ENCODE measurements around the gene PRR15.
"Not testable (repeated sequence)": the region's sequence is repeated elsewhere in the genome, so short reads cannot be mapped to it uniquely, and the experiment has no call there.

The PRR15 gene

GRCh38 chr7:29563590-29564495 is at the start of gene PRR15:
TSS of gene PRR15 (plus strand) at chr7:29563835. CDS start at chr7:29566330, 2,495 bp downstream.
- no peak for FAIRE-seq

DNA sequence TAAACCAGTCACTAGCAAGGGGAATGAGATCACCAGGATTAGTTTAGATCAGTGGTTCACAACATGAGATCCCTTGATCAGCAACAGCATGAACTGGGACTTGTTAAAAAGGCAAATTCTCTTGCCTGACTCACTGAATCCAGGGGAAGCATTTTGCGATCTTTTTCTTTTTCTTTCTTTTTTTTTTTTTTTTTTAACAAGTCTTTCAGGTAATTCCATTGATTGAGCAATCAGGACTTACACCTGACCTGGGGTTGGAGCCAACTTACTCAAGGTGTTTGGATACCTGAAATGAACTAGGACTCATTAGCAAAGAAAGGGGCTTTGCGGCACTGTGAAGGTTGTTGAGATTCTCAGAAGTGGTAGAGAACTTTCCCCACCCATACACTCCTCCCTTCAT is 47.1 kb upstream of the PRR15 start:
- FAIRE-seq = no peak

DNA sequence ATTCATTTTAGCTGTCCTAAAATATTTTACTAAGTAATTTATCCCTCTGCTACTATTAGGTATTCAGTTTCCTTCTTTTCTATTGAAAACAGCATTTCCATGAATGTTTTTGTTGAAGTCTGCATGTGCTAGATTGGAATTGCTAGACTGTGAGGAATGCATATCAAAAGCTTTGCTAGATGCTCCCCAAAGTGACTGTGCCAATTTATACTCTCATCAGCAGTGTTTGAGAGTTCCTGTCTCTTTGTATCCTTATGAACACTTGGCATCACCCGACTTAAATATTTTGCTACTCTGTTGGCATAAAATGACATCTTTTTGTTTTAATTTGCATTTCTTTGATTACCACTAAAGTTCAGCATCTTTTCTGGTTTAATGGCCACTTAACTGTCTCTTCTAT is 45.0 kb upstream of the PRR15 start:
- no peak for FAIRE-seq

DNA sequence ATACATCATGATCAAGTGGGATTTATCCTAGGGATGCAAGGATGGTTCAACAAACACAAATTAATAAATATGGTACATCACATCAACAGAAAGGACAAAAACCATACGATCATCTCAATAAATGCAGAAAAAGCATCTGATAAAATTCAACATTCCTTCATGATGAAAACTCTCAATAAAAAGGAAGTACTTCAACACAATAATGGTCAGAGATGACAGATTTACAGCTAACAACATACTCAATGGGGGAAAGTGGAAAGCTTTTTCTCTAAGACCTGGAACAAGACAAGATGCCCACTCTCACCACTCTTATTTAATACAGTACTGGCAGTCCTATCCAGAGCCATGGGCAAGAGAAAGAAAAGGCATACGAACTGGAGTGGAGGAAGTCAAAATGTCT is 39.9 kb upstream of the PRR15 start:
- no peak for FAIRE-seq

DNA sequence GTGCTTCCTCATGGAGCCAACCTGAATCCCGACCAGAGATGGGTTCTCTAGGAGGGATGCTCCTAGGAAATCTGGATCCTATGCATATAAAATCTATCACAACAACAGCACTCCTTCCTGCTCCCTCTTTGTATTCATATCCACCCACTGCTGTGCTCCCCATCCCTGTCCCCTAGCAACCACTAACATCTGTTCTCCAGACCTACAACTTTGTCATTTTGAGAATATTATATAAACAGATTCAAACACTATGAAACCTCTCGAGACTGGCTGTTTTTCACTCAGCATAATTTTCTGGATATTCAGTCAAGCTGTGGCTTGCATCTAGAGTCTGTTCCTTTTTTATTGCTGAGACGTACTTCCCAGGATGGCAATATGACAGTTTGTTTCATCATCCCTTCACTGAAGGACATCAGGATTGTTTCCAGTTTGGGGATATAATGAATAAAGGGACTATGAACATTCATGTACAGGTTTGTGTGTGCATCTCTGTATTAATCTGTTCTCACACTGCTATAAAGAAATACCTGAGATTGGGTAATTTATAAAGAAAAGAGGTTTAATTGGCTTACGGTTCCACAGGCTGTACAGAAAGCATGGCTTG is 36.0 kb upstream of the PRR15 start:
- no peak for FAIRE-seq

DNA sequence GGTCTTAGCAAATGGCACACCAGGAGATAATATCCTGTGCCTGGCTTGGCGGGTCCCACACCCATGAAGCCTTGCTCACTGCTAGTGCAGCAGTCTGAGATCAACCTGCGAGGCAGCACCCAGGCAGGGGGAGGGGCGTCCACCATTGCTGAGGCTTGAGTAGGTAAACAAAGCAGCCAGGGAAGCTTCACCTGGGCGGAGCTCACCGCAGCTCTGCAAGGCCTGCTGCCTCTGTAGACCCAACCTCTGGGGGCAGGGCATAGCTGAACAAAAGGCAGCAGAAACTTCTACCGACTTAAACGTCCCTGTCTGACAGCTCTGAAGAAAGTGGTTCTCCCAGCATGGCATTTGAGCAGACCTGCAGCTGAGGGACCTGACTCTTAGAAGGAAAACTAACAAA is 35.1 kb upstream of the PRR15 start:
- not testable (repeated sequence) for FAIRE-seq

GRCh38 chr7:29538389-29538788 is 25.2 kb upstream of the PRR15 start:
- no peak for FAIRE-seq

- no peak for FAIRE-seq
Measured at GRCh38 chr7:29539471-29539870, 24.2 kb upstream of the PRR15 start.

DNA sequence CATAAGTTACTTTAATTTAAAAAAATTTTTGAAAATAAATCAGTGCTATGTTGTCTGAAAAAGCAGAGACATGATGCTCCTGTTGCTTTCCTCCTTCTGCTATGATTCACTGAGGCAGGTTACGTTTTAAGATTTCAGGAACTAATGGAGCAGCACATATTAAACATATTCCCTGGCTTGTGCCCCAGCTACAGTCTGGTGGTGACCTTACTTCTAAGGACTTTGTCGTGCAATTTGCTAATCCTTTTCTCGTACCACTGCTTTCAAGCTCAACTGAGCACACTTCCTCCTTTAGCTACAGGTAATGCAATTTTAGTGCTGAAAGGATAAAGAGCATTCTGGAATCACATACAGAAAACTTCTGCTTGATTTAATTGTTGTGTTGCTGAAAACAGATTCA is 16.2 kb upstream of the PRR15 start:
- FAIRE-seq = no peak

DNA sequence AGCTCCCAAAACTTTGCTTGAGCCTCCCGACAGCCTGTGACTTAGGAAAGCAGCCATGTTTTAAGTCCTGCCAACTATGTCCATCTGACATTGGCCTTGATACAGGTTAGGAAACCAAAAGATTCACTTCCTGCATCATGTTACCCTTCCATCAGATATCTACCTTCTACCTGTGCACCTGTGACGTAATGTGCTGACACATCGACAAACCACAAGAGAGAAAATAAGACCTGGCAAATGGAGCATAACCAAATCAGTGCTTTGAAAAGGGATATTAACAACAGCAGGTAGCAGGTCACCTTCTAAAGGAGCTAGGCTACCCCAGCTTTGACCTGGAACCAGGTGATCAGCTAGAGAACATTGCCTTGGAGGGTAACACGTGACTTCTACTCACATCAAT is 14.8 kb upstream of the PRR15 start:
- FAIRE-seq = no peak

GRCh38 chr7:29552392-29552791 is 11.2 kb upstream of the PRR15 start:
- FAIRE-seq = no peak

GRCh38 chr7:29555061-29555460 is 8.6 kb upstream of the PRR15 start:
- FAIRE-seq = no peak

DNA sequence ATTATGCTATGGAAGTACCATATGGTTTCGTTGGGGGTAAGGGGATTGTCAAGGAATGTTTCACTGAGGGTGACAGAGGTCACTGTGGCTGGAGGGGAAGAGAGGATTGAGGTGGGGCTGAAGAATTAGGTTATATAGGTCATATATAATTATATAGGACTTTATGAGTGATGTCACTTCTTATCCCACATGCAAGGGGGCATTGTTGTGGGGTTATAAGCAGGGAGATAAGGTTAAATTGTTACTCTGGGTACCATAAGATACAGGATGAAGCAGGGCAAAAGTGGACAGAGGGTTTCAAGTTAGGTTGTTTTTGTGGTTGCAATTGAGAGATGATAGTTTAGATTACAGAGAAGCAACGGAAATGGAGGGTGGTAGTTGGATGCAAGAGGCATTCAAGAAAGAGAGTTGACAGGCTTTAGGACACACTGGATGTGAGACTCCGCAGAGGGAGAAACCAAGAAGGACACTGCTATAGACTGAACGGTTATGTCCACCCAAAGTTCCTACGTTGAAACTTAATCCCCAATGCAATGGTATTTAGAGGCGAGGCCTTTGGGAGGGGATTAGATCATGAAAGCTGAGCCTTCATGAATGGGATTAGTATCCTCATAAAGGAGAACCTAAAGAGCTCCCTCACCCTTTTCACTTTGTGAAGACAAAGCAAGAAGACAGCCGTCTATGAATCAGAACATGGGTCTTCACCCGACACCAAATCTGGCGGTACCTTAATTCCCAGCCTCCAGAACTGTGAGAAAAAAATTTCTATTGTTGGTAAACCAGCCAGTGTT is 7.0 kb upstream of the PRR15 start:
- no peak for FAIRE-seq

DNA sequence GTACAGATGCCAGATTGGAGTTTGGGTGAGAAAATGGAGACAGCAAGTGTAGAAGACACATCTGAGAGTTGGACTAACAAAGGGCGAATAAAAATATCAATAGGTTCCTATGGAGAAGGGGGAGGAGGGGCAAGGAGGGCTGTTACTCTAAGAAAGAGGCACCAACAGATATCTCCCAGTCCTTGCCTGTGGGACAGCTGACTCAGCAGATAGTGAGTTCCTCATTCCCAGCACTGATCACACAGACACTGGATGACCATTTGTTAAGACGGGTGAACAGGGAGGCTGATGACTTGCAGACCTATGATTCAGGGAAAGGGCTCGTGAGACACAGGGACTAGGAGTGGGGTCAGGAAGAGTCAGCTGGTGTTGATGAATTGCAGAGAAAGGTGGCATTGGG is 5.7 kb upstream of the PRR15 start:
- no peak for FAIRE-seq

DNA sequence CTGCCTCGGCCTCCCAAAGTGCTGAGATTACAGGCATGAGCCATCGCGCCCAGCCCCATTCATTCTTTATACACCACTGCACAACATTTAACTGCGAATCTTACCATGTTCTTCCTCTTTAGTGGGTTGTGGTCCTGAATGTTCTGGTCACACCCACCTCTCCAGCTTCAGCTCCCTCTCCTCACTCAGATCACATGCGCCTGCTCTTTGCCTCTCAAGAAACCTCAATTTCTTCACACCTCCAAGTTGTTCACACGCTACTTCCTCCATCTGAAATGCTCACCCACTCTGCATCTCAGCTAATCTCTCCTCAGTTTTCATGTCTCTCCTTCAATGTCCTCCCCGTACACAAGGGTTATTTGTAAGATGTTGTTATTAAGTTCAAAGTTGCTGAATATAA is 2.4 kb upstream of the PRR15 start:
- no peak for FAIRE-seq

DNA sequence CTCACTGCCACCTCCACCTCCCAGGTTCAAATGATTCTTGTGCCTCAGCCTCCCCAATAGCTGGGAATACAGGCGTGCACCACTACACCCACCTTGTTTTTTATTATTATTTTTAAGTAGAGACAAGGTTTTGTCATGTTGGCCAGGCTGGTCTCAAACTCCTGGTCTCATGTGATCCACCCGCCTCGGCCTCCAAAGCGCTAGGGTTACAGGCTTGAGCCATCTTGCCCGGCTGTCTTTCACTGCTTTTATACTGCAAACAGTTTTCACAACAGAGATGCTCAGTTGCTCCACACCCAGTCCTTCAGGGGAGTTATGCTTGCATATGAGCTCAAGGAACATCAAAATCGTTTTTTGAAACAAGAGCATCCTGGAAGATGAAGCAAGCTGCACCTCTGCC is 1.3 kb upstream of the PRR15 start:
- FAIRE-seq = no peak

- FAIRE-seq = no peak
Measured at GRCh38 chr7:29564496-29565223, 1.0 kb downstream of the PRR15 start.

DNA sequence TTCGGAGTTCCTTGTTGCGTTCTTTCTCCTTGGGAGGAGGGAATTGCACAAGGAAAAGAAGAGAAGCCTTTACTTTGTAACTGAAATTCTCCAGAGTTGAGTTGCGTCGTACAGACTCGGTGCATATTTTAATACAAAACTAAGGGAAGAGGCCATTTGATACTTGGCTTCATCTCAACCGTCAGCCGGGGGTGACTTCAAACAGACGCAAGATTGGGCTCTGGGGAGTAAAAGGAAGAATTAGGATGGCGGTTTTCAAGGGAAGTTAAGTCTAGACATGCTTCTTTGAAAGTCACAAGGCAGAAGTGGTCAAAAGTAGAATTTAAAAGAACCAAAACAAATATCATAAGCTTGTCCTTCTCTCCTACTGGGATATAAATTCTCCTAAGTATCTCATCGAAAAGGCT is 1.6 kb downstream of the PRR15 start:
- no peak for FAIRE-seq

- no peak for FAIRE-seq
Measured at GRCh38 chr7:29565634-29565981, 2.0 kb downstream of the PRR15 start.

DNA sequence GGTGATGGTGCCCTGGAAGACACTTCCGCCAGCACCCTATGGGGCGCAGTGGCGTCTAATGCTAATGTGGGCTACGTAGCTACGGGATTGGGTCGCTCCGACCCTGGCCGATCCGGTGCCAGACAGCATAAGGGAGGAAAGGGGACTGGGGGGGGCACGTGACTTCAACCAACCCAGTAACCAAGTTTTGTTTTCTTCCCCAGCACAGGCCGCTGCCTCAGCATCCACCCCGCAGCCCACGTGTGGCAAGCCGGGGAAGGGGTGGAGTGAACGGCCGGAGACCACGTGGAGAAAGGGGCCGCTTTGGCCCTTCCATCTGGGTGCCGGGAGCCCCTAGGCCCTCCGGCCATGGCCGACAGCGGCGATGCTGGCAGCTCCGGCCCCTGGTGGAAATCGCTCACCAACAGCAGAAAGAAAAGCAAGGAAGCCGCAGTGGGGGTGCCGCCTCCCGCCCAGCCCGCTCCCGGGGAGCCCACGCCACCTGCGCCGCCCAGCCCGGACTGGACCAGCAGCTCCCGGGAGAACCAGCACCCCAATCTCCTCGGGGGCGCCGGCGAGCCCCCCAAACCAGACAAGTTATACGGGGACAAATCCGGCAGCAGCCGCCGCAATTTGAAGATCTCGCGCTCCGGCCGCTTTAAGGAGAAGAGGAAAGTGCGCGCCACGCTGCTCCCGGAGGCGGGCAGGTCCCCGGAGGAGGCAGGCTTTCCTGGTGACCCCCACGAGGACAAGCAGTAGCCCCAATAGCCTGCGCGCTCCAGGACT is 2.5 kb downstream of the PRR15 start:
- no peak for FAIRE-seq

DNA sequence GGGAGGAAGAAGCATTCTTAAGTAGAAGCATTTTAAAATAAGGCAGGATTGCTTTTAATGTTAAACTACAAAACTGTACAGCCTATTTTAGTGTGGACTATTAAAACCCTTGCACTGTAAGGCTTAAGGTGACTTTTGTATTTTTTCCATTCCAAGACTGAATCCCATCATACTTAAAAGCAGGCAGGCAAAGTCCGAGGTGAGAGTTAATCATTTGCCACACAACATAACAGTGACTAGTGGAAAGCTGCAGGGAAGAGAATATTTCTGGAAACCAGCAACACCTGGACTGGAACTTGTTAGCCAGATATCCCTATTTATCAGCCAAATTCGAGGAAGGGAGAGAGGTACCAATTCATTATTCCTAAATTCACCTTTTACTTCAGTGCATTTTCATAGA is 3.5 kb downstream of the PRR15 start:
- no peak for FAIRE-seq

DNA sequence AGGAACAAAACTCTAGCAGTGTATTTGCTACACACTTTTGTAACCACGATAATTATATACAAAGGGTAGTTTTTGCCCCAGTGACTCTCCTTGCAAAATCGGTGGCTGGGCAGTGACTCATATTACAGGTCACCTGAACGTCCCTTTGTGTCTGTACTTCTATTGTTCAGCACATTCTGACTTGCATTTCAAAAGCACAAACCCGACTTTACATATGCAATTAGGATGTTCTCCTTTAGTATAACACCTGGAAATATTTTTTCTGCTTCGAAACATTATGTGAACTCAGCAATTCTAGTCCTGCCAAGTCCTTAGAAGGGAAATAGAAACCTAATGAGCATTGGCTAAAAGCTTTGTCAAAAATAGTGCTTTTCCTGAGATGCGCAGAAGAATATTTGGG is 6.0 kb downstream of the PRR15 start:
- FAIRE-seq = no peak
